ENCODE measurements around the gene GRIK3.

- TF ChIP-seq CTCF (conservative IDR thresholded peaks at IDR 0.05 in 1 of 2, IDR thresholded peaks at IDR 0.05 in 1 of 2; ENCODE audit: extremely low read depth in 1 of 2, insufficient read depth in 1 of 2, low read depth in 1 of 2, low read length in 2 of 2) (no peak), EZH2 (IDR thresholded peaks at IDR 0.05; ENCODE audit: borderline replicate concordance, low read length) (no peak)
Observed at GRCh38 chr1:37055631-37056030, 21.3 kb upstream of the GRIK3 start.
